GM15510 (cell line): ENCODE measurements around the gene TDRD3.
A peak's percentile ranks its signal among the peaks of the same experiment; 100 is the strongest.

Source experiments
- POLR2A ChIP-seq: IDR thresholded peaks from 3 replicates; pipeline ENCODE4 v1.6.1; 2011; ENCODE audit warnings: borderline replicate concordance; ENCODE audit not compliant: insufficient read length; ENCODE audit errors: extremely low read depth

The TDRD3 gene

DNA sequence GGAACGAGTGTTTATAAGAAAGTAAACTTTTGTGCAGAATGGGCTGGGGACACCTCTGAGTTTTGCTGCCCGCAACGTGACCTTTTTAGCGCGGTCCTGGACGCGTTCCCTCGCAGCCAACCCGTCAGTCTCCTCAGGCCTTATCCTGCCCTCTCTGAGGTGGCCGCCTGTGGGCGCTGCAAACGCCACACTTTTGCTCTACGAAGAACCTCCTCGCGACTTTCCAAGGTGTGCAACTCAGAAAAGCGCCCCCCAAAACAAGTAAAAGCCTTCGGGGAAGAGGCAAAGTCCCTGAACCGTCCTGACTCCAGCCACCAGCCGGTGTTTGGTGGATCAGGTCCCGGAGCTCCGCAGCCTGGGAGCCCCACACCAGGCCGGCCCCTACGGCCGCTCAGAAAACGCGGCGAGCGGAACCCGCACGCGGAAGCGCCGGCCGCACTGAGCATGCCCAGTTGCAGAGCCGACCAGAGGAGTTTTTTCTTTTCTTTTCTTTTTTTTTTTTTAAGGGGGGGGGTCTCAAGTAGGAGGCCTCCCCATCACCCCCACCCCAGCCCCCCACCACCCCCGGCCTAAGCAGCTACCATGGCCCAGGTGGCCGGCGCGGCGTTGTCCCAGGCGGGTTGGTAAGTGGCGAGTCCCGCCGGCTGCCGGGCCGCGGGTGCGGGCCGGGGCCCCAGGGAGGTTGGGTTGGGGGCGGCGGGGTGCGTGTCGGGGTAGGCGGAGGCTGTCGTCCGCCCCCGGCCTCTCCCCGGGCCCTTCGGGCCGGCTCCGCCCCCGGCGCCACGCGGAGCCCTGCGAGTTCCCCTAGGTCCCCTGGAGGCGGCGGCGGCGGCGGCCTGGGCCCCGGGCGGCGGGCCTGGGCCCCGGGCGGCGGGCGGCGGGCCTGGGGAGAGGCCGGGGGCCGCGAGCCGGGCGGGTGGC is at the start of gene TDRD3:
TSS of gene TDRD3 (plus strand) at position 438 of the 921 bp plus-strand sequence. CDS start at position 583, 145 bp downstream.
- TF ChIP-seq POLR2A, result peak; percentile 84

DNA sequence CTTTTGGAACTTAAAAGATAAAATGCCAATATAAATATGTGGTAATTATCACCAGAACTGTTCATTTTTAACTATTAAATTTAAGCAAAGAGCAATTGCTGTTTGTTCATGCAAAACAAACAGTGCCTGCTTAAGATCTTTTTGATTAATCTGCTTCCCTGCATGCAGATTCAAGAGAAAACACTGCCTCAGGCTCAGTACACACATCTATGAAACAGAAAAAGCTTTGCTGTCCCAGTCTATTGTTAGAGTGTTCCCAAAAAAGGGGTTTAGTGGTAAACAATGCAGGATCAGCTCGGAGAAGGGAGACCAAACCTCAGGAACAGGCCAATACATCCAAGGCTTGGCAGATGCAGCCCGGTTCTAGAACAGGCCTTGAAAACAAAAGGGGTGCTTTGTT is 49.3 kb upstream of the TDRD3 start:
- TF ChIP-seq POLR2A, result no peak

DNA sequence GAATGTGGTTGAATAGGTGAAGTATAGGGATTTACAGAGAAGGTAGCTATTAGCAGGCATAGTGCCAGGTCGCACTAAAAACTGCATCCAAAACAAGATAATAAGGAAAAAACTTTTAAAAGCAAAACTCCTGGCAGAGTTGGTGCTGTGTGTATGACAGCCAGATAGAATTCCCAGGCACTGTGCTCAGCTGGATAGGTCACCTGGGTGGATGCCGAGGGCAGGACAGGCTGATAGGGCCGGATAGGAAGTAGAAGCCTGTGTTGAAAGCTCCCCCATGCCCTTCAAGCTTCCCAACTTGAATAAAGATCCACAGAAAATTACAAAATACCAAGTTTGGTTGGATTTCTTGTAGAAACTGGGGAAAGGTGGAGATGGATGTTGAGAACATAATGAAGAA is 48.9 kb upstream of the TDRD3 start:
- TF ChIP-seq POLR2A, result no peak

DNA sequence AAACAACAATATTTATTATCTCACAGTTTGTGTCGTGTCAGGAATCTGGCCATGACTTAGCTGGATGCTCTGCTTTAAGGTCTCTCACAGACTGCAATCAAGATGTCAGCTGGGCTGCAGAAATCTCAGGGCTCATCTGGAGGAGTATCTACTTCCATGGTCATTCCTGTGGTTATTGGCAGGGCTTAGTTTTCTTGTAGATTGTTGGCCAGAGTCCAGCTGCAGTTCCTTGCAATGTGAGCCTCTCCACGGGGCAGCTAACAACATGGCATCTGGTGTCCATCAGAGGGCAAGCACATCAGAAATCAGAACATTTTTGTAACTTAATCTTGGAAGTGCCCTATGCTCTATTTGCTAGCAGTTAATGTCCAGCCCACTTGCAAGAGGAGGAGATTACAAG is 45.7 kb upstream of the TDRD3 start:
- no peak for TF ChIP-seq POLR2A

DNA sequence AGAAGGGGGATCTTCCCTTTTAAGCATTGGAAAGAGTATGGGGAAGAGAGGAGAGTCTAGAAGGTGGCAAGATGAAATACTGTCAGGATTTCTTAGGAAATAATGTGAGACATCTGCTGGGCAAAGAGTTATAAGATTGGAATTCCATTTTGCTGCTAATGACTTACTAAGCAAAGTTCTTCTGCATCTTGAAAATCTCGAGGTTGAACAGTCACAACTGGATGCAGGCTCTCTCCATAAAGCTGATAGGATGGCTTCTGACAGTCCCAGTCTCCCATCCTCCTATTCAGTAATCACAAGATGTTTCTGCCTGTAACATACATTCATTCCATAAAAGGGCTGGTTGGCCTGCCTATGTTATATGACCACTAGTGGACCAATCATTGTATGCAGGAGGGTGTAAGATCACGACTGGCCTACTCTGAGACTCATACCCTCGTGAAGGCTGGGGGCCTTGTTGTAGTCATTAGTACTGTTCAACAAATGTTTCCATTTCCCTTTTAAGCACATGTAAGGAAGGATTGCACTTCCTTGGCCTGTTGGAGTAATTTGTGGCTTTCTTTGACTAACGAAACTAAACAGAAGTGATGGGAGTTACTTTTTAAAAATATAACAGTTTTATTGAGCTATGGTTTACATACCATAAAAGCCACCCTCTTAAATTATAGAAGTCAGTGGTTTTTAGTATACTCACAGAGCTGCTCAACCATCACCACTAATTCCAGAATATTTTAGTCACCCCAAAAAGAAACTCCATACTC is 45.0 kb upstream of the TDRD3 start:
- TF ChIP-seq POLR2A, result no peak

DNA sequence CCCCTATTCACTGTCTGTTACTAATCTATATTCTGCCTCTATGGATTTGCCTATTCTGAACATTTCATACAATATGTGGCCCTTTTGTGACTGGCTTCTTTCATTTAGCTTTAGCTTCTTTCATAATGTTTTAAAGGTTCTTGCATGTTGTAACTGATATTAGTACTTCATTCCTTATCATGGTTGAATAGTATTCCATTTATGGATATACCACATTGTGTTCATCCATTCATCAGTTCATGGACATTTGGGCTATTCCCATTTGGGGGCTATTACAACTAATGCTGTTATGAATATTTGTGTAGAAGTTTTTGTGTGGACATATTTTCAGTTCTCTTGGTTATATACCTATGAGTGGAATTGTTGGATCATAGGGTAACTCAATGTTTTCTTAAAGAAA is 44.4 kb upstream of the TDRD3 start:
- TF ChIP-seq POLR2A, result no peak

DNA sequence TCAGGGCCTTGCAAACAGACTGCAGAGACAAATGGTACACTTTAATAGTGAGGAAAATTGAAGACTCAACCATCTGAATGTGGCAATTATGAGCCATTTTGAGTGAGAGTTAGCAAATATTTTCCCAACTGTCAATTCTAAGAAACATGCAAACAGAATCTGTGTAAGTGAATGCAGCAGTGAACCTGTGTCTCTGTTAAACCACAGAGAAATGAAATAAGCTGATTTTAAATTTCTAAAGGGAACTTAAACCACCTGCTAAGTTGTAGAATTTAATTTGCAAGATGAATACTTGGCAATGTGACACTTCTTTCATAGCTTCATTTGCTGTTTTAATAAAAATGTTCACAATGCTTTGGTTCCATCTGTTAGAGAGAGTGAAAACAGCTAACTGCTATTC is 42.0 kb upstream of the TDRD3 start:
- no peak for TF ChIP-seq POLR2A

DNA sequence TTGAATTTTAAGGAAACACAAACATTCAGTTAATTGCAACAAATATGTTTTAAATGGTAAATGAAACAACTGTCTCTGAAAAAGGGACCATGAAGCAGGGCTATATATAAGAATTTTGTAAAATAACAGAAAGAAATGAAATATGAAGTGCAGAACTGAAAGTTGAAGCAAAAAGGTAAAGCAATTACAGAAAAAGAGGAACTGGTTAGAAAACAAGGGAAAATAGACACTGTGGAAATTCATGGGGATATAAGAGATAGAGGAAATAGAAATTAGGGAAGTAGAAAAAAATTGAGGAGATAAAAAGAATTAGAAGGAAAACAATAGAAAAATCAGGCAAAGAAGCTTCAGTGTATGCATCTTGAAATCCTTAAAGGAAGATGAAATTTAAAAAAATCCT is 40.0 kb upstream of the TDRD3 start:
- no peak for TF ChIP-seq POLR2A

DNA sequence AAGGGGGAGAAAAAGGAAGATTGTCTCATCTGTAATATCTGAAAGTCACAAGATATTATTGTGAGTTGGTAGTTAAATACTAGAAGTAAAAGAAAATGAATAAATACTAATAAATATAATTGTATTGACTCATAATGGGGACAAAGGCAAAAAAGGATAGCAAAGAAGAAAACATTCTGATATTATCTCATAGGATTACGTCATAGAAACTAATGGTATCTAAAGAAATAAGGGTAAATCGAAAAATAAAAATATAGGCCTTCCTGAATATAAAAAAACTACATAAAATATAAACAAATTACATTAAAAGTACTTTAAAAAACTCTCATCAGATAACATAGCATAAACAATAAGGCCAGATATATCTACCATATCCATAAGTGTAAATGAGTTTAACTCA is 38.6 kb upstream of the TDRD3 start:
- TF ChIP-seq POLR2A, result no peak

DNA sequence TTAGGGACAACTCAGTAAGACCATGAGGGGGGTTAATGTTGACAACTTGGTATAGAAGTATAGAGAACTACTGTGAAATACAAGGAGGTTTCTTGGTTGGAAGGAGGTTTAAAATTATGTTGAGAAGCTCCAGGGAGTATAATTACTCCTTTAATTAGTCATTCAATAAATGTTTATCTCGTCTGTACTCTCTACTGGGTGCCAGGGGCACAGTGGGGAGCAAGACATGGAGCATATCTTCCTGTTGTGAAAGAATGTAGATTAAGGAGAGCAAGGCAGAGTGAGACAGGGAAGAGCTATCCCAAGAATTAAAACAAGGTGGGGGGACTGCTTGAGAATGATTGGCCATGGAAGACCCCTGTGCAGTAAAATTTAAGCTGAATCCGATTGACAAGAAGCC is 33.7 kb upstream of the TDRD3 start:
- no peak for TF ChIP-seq POLR2A

DNA sequence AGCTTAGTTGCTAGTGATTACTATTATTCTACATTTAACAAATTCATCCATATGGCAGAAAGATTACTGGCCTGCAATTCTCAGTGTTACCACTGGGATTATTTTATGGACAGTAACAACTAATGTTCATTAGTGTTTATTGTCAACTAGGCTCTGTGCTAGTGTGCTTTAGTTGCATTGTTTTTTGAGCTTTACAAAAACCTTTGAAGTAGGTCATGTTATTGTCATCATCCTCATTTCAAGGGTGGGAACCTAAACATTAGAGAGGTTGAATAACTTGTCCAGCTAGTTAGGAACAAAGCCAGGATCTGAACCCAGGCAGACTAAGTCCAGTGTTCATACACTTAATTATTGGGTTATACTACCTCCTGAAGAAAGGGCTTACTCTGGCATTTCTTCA is 27.8 kb upstream of the TDRD3 start:
- no peak for TF ChIP-seq POLR2A

DNA sequence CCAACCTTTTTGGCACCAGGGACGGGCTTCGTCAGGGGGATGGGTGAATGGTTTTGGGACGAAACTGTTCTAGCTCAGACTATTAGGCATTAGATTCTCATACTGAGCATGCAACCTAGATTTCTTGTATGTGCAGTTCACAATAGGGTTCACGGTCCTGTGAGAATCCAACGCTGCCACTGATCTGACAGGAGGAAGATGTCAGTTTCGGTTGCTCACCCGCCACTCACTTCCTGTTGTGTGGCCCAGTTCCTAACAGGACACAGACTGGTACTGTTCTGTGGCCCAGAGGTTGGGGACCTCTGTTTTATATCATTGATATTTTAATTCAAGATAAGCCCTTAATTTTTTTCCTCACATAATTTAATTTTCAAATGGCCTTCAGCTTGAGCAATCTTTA is 26.7 kb upstream of the TDRD3 start:
- no peak for TF ChIP-seq POLR2A

DNA sequence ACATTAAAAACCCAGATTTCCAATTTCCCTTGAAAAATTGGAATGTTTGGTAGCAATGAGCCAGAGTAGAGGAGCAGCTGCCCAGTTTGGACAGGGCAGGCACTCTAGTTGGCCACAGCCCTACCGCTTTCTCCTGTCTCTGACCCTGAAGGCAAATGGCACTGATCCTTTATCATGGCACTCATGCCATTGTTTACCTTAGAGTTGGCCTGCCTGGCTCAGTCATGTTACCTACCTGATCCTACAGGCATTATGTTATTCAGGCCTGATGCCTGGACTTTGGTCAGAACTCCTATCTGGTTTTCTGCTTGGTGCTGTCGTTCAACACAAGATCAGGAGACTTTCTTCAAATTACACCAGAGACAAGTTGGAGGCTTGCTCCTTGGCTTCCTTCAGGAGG is 24.9 kb upstream of the TDRD3 start:
- no peak for TF ChIP-seq POLR2A

DNA sequence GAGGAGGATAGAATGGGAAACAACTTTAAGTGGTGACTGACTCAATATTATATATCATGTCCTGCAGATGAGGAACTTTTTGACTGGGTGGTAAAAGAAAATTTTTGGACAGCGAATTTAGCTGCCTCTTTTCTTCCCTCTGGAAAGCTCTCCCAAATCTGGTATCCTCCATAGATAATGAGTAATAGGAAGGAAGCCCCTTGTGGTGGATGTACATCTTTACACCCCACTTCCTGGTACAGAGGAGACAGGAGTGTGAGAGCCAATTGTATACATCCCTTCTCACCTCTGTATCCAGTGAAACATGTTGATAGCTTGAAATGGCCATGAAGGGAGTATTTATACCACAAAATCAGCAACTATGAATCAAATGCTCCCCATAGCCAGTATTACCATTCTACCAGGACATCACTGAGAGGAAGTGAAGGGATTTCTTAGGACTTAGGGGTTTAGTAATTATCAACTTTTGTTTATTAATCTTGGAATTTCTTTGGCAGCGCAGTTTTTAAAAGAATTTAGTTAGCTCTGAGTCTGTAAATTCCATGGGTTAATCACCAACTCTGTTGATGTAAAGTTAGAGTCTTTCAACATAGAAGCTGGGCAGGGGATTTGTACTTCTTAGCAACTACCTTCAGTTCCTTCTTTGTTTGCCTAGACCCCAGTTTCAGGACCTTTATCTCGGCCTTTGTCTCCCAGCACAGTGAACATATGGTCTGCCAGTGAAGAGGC is 17.0 kb upstream of the TDRD3 start:
- TF ChIP-seq POLR2A, result no peak

DNA sequence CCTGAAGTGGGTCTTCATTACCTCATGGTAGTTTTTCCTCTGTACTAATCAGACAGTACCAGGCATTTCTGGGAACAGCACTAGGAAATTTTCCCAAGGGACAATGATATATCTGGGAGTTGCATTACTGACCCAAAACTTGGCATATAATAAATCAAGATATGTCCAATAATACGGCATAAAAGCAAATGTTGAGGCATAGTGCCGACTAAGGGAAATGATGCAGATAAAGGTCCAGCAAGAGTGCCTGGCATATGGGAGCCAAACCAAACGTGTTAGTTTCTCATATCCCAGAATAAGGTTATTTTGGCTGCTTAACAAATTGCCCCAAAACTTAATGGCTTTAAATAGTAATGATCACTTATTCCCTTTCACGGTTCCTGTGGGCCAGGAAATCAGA is 12.1 kb upstream of the TDRD3 start:
- no peak for TF ChIP-seq POLR2A
